Stimulated activated CD4-positive, alpha-beta T cell treated with anti-CD3 and anti-CD28 coated beads, Interleukin-2, amount 100 ng/mL, for 4 hours (primary cell): Measurements from ENCODE around the gene RBX1.

Source experiments
- DNase-seq: peaks from one replicate; pipeline ENCODE4 v3.0.0-alpha.2; 2020; ENCODE audit warnings: low read depth

RBX1 gene

GRCh38 chr22:41022470-41023298 lies 71.5 kb downstream of the RBX1 start:
- DNase-seq, result peak; percentile 73
